Body of pancreas (tissue), 4 donors: ENCODE measurements around the gene TBCE.

Experiments used
- POLR2A ChIP-seq, 3 donors: fragments of 450-650 bp; IDR thresholded peaks; one replicate each; pipeline ENCODE4 v1.6.1; 2016; ENCODE audit warnings: antibody characterized with exemption in 3 of 3, mild to moderate bottlenecking in 2 of 3
- TF ChIP-seq, protein P1 (sequence below), 7 experiments: fragments of 450-650 bp in 4 of 7; fragments of 200-600 bp in 3 of 7; sonication (generic) in 3 of 7; IDR thresholded peaks; one replicate each; pipeline ENCODE4 v1.5.1; 2016 to 2019; ENCODE audit warnings: antibody characterized with exemption in 7 of 7

DNA sequence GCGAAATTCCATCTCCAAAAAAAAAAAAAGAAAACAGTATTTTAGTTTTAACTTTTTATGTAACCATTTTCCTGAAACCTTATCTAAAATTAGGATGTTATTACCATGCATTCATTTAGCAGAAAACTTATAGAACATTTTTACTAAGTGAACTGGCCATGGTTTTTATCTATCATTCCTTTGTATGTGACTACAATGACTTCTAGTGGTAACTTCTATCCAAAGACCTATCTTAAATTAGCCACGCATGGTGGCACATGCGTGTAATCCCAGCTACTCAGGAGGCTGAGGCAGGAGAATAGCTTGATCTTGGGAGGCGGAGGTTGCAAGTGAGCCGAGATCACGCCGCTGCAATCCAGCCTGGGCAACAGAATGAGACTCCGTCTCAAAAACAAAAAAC lies 27.5 kb upstream of the TBCE start:
- TF ChIP-seq, protein P1, sequence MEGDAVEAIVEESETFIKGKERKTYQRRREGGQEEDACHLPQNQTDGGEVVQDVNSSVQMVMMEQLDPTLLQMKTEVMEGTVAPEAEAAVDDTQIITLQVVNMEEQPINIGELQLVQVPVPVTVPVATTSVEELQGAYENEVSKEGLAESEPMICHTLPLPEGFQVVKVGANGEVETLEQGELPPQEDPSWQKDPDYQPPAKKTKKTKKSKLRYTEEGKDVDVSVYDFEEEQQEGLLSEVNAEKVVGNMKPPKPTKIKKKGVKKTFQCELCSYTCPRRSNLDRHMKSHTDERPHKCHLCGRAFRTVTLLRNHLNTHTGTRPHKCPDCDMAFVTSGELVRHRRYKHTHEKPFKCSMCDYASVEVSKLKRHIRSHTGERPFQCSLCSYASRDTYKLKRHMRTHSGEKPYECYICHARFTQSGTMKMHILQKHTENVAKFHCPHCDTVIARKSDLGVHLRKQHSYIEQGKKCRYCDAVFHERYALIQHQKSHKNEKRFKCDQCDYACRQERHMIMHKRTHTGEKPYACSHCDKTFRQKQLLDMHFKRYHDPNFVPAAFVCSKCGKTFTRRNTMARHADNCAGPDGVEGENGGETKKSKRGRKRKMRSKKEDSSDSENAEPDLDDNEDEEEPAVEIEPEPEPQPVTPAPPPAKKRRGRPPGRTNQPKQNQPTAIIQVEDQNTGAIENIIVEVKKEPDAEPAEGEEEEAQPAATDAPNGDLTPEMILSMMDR (IDR thresholded peaks at IDR 0.05) = peak in 1 of 7 experiments; percentile 12
- no peak for TF ChIP-seq POLR2A (IDR thresholded peaks at IDR 0.05)
